Fibroblast of upper back skin (primary cell): ENCODE results near the gene PCBP3.
A peak's percentile ranks its signal among the peaks of the same experiment; 100 is the strongest.
"Not testable (repeated sequence)": the region's sequence is repeated elsewhere in the genome, so short reads cannot be mapped to it uniquely, and the experiment has no call there.

Experiments used
- DNase-seq: peaks from one replicate; pipeline ENCODE4 v3.0.0-alpha.2; 2013

The PCBP3 gene

GRCh38 chr21:45643021-45643980 lies at the start of gene PCBP3:
Gene PCBP3 (plus strand): TSS chr21:45643725. CDS start chr21:45850086, 206,361 bp downstream.
- DNase-seq = peak; percentile 95

GRCh38 chr21:45594721-45595489 lies 48.6 kb upstream of the PCBP3 start:
- DNase-seq = no peak

- DNase-seq = no peak
These were observed 47.8 kb upstream of the PCBP3 start for GRCh38 chr21:45595574-45596295.

GRCh38 chr21:45596704-45597318 lies 46.7 kb upstream of the PCBP3 start:
- DNase-seq = peak; percentile 36

GRCh38 chr21:45598109-45598508 lies 45.4 kb upstream of the PCBP3 start:
- no peak for DNase-seq

GRCh38 chr21:45598666-45599065 lies 44.9 kb upstream of the PCBP3 start:
- no peak for DNase-seq

- DNase-seq = no peak
These were observed 44.4 kb upstream of the PCBP3 start for GRCh38 chr21:45599146-45599581.

- no peak for DNase-seq
These were observed 43.3 kb upstream of the PCBP3 start for GRCh38 chr21:45600248-45600647.

GRCh38 chr21:45601551-45601950 lies 42.0 kb upstream of the PCBP3 start:
- DNase-seq = no peak

- DNase-seq = no peak
These were observed 41.4 kb upstream of the PCBP3 start for GRCh38 chr21:45602106-45602505.

- no peak for DNase-seq
These were observed 40.0 kb upstream of the PCBP3 start for GRCh38 chr21:45603481-45603880.

- DNase-seq = not testable (repeated sequence)
These were observed 38.8 kb upstream of the PCBP3 start for GRCh38 chr21:45604681-45605080.

GRCh38 chr21:45607021-45607908 lies 36.3 kb upstream of the PCBP3 start:
- DNase-seq = peak; percentile 6

- no peak for DNase-seq
These were observed 35.6 kb upstream of the PCBP3 start for GRCh38 chr21:45607909-45608295.

- DNase-seq = not testable (repeated sequence)
These were observed 34.6 kb upstream of the PCBP3 start for GRCh38 chr21:45608747-45609470.

- DNase-seq = not testable (repeated sequence)
These were observed 33.9 kb upstream of the PCBP3 start for GRCh38 chr21:45609616-45610015.

- no peak for DNase-seq
These were observed 32.2 kb upstream of the PCBP3 start for GRCh38 chr21:45611296-45611695.

GRCh38 chr21:45611939-45612664 lies 31.4 kb upstream of the PCBP3 start:
- peak; percentile 40 for DNase-seq

GRCh38 chr21:45612665-45613019 lies 30.9 kb upstream of the PCBP3 start:
- DNase-seq = not testable (repeated sequence)

- DNase-seq = no peak
These were observed 30.1 kb upstream of the PCBP3 start for GRCh38 chr21:45613396-45613795.
